ENCODE results near the gene RUNDC1.
"Not testable (repeated sequence)": the region's sequence is repeated elsewhere in the genome, so short reads cannot be mapped to it uniquely, and the experiment has no call there.

The RUNDC1 gene

DNA sequence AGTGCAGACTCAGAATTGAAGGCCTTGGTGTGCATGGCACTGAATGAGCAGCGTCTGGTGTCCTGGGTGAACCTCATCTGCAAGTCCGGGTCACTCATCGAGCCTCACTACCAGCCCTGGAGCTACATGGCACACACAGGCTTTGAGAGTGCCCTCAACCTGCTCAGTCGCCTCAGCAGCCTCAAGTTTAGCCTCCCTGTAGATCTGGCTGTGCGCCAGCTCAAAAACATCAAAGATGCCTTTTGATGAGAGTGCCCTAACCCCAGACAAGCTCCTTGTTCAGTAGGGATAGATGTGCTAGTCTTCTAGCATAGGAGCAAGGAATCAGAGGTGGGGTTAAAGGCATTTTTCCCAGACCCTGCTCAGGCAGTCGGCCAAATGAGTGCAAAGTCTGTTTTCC, 11.1 kb downstream of the RUNDC1 start:
- DNase-seq (ENCODE audit: low read depth): no peak

DNA sequence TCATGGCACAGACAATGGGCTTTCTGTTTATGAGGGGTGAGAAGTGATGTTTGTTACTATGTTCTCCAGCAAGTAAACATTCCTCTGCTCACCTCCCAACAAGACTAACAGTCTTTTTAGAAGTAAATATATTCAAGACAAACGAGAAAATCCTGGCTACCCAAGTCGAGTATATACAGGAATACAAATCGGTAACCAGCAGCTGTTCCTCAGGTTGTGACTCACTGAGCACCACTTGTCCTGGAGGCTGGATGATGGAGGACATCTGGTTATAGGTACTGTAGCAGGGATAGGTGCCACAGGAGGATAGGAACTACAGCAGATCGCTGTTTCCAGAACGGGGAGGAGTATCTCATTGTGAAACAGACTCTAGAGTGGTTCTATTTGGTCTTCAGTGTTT, 12.5 kb downstream of the RUNDC1 start:
- no peak for DNase-seq (ENCODE audit: low read depth)

GRCh38 chr17:42993913-42994312, 13.5 kb downstream of the RUNDC1 start:
- DNase-seq (ENCODE audit: low read depth): not testable (repeated sequence)

DNA sequence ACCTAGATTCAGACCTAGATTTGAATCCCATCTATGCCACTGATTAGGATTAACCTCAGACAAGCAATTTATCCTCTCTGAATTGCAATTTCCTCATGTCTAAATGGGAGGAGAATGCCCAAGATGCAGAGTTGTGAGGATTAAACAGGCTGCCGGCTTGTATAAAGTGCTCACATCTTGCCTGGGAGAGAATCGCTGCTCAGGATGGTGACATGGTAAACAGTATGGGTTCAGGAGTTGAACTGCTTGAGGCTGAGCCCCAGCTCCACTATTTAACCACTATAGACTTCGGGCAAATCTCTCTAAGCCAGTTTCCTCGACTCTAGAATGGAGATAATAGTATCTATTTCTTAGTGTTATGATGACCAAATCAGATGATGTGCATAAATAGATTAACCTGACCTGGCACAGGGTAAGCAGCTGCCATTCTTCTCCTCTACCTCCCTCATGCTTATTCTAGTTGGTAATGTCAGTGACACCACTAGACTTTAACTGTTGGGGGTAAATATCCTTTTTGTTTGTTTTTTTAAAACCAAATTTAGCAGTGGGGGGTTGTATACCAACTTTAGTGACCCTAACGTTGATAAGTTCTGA, 17.1 kb downstream of the RUNDC1 start:
- DNase-seq (ENCODE audit: low read depth): no peak

DNA sequence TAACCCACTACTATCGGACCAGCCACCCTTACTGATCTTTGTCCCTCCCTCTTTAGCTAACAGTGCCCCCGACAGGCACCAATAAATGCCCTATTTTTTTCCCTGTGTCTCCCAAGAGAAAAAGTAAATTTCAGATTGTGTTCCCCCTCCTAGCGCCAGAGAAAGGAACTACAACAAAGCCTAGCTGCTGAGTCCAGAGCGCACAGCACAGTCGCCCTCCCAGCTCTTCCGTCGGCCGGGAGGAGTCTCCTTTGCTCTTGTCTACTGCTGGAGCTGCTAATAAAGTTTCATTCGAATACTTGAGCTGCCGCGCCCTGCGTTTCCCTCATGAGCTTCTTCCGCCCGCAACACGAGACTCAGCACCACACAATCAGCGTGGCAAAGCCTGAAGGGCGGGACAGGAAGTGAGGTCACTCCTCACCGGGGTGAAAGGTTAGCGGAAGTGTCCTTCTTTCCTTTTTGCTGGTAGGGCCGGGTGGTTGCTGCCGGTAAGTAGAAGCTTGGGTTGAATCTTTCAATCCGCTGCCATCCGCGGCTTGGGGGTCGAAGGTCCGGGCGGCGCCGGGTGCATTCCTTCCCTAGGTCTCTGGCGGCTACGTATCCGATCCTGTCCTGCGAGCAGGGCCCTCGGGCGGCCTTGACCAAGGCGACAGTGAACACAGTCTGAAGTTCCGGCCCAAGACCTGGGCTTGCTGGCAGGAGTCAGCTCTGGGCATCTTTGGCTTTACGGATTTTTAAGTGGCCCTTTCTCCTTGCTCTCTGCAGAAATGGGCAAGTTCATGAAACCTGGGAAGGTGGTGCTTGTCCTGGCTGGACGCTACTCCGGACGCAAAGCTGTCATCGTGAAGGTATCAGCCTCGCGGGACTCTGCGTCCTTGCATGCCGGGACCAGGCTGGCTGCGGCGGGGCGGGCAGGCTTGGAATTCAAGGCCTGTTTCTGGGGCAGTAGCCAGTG, 17.9 kb downstream of the RUNDC1 start, which contains the start of gene RPL27:
RPL27 (plus strand) TSS at position 436 of the 955 bp plus-strand sequence; CDS start at position 768, 332 bp downstream.
- DNase-seq (ENCODE audit: low read depth): peak; percentile 100

DNA sequence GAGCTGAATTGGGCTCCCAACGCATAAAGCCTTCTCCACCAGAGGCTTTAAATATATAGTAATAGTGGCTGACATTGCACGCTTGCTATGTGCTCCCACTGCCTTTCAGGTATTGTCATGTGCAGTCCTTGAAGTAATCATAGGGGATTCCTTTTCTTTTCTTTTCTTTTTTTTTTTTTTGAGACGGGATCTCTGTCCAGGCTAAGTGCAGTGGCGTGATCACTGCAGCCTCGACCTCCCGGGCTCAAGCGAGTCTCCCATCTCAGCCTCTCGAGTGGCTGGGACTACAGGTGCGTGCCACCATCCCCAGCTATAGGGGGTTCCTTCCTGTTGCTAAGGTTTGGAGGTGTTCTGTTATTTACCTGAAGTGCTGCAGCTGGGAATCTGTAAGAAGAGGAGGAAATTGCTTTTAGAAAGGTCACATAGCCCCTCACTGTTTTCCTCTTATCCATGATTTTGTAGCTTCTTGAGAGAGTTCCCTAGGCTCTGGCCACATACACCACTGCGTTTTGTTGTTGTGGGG, 18.7 kb downstream of the RUNDC1 start:
- DNase-seq (ENCODE audit: low read depth): no peak

- not testable (repeated sequence) for DNase-seq (ENCODE audit: low read depth)
Observed at GRCh38 chr17:43000894-43001293, 20.5 kb downstream of the RUNDC1 start.

GRCh38 chr17:43003542-43004172, 23.3 kb downstream of the RUNDC1 start:
- no peak for DNase-seq (ENCODE audit: low read depth)

- peak; percentile 72 for DNase-seq (ENCODE audit: low read depth)
Observed at GRCh38 chr17:43006639-43007551, 26.5 kb downstream of the RUNDC1 start, which contains the start of gene IFI35. TSS of gene IFI35 (plus strand) at chr17:43006784. CDS start at chr17:43006948, 164 bp downstream.

- DNase-seq (ENCODE audit: low read depth): no peak
Observed at GRCh38 chr17:43010667-43011308, 30.4 kb downstream of the RUNDC1 start.

GRCh38 chr17:43011728-43012472, 31.5 kb downstream of the RUNDC1 start:
- DNase-seq (ENCODE audit: low read depth): no peak

GRCh38 chr17:43013296-43013695, 32.9 kb downstream of the RUNDC1 start:
- DNase-seq (ENCODE audit: low read depth): no peak

DNA sequence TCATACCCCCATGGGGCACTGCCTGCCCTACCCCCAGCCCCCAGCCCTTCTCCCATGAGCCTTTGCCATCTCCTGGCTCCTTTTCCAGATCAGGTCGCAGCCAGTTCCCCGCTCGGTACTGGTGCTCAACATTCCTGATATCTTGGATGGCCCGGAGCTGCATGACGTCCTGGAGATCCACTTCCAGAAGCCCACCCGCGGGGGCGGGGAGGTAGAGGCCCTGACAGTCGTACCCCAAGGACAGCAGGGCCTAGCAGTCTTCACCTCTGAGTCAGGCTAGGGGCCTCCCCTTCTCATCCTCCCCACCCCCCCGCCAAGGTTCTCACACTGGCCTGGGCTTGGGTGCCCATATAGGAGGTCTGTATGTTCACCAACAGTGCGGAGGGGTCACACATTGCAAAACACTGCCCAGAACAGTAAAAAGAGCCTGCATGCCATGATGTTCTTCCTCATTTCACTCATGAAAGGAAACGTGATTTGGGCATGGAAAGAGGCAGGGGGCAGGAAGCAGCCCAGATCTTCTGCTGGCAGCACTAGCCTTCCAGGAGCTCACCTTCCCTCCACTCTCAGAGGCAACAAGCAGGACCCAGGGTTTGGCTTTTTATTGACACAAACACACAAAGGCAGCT, 33.8 kb downstream of the RUNDC1 start:
- DNase-seq (ENCODE audit: low read depth): no peak

DNA sequence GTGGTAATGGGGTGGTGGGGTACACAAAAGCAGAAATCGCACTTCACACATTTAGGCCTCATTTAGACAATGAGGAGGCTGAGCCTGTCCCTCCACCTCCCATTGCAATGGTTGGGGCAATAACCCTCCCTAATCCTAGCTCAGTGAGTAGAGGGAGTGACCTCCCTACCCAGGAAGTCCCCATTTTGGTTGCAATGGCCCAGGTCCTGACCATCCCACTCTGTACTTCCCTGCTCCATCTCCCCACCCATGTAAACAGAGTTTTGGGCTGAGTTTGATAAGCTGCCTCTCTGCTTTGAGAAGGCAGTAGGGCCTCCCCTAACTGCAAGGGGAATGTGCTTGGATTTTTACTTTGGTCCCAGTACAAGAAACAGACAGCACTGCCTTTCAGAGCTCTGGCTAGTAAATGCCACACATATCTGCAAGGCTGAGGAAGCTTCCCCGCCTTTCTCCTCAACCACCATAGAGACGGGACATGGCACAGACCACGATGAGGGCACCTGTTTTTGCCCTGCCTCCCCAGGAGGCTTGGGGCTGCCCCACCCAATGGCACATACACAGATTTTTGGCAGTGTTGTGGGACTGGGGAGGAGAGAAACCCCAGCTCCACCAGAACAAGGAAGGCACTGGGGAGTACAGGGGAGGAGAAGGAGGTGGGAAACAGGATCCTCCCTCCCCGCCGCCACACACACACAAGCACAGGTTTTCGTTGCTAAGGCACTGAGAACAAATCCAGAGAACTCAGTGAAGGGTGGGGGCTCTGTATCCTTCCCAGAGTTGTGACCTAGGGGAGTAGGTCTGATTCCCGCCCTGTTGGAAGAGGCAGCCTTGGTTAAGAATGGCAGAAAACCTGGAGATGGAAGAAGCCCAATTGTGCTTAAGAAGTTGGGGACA, 34.5 kb downstream of the RUNDC1 start:
- DNase-seq (ENCODE audit: low read depth): no peak

- DNase-seq (ENCODE audit: low read depth): no peak
Observed at GRCh38 chr17:43015579-43015978, 35.2 kb downstream of the RUNDC1 start.

GRCh38 chr17:43016216-43016615, 35.9 kb downstream of the RUNDC1 start:
- no peak for DNase-seq (ENCODE audit: low read depth)

DNA sequence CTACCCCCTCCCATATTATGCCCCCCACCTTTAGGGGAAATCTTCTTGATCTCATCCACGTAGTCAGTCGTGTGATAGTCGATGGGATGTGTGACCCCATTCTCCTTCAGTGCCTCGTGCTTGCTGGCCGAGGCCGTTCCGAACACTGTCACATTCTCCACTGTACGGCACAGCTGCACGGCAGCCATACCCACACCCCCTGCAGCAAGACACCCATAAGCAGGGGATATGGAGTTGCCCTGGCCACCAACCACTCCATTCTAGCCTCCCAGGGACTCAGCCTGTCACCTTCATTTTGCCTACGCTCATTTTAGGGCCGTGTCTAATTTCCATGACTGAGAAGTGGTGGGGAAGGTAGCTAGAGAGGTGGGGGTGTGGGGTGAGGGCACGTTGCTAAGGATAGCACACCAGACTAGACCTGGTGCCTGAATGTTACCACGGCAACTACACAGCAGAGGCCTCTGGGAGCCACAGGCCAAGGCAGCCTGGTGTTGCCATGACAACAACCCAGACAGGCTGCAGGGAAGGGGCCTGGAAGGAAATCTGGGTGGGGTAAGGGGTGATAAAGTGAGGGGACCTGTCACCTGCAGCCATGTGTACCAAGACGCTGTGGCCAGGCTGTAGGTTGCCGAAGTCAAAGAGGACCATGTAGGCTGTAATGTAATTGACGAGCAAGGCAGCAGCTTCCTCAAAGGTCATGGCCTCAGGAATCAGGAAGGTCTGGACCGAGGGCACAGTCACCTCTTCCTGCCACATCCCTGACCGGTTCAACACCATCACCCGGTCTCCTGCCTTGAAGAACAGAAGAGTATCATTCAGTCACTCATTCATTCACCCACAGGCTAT, 37.9 kb downstream of the RUNDC1 start:
- DNase-seq (ENCODE audit: low read depth): no peak

DNA sequence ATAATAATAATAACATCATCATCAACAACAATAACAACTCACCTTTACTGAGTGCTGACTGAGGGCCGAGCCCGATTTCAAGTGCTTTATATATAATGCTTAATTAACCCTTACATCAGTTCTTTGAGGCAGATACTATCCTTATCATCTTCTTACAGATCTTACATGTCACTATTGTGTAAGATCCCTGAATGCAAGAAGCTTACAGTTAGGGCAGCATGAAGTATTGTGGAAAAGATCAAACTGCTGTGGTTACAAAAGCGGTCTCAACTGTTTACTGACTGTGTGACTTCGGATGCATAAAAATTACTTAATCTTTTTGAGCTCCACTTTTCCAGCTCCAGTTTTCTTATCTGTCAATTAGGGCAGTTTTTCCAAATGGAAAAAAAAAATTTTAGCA, 38.6 kb downstream of the RUNDC1 start:
- no peak for DNase-seq (ENCODE audit: low read depth)
